Trophoblast cell (in vitro differentiated cells and primary cell): ENCODE data around the gene MIER2.

Experiments
- DNase-seq, 2 donors: peaks; one replicate each; pipeline ENCODE4 v3.0.0-alpha.2; 2016
- H2AFZ ChIP-seq: 2 replicates; pipeline ENCODE4 v1.6.1; 2013; ENCODE audit warnings: low read length, moderate library complexity, mild to moderate bottlenecking; ENCODE audit not compliant: insufficient read depth, poor library complexity
- H2AK5ac ChIP-seq: 2 replicates; pipeline ENCODE4 v1.6.1; 2013; ENCODE audit warnings: mild to moderate bottlenecking, low read length
- H2BK120ac ChIP-seq: 2 replicates; pipeline ENCODE4 v1.6.1; 2013; ENCODE audit warnings: low read length, mild to moderate bottlenecking, moderate library complexity; ENCODE audit not compliant: insufficient read depth, poor library complexity
- H2BK12ac ChIP-seq: 2 replicates; pipeline ENCODE4 v1.6.1; 2013; ENCODE audit warnings: mild to moderate bottlenecking, low read length, moderate library complexity
- H2BK5ac ChIP-seq: 2 replicates; pipeline ENCODE4 v1.6.1; 2013; ENCODE audit warnings: low read length, low read depth, moderate library complexity, mild to moderate bottlenecking; ENCODE audit not compliant: poor library complexity
- H3K14ac ChIP-seq: 2 replicates; pipeline ENCODE4 v1.6.1; 2013; ENCODE audit warnings: mild to moderate bottlenecking, low read length
- H3K18ac ChIP-seq: 2 replicates; pipeline ENCODE4 v1.6.1; 2013; ENCODE audit warnings: mild to moderate bottlenecking, low read length
- H3K23ac ChIP-seq: 2 replicates; pipeline ENCODE4 v1.6.1; 2013; ENCODE audit warnings: low read length
- H3K27ac ChIP-seq: 2 replicates; pipeline ENCODE4 v1.5.1; 2013; ENCODE audit warnings: low read depth, mild to moderate bottlenecking, inconsistent platforms, low read length, moderate library complexity
- H3K27me3 ChIP-seq: 2 replicates; pipeline ENCODE4 v1.6.1; 2013; ENCODE audit warnings: inconsistent platforms, mild to moderate bottlenecking, low read length, moderate library complexity; ENCODE audit not compliant: insufficient read depth
- H3K36me3 ChIP-seq, 2 experiments: 1 replicate in 1 of 2; 2 replicates in 1 of 2; pipeline ENCODE4 v1.6.1; 2013; ENCODE audit warnings: low read length in 2 of 2, mild to moderate bottlenecking in 2 of 2, moderate library complexity in 1 of 2; ENCODE audit not compliant: insufficient read depth in 2 of 2, control insufficient read depth in 1 of 2
- H3K4ac ChIP-seq: 2 replicates; pipeline ENCODE4 v1.6.1; 2013; ENCODE audit warnings: low read depth, mild to moderate bottlenecking, low read length, moderate library complexity
- H3K4me1 ChIP-seq, 2 experiments: 1 replicate in 1 of 2; 2 replicates in 1 of 2; pipeline ENCODE4 v1.6.1; 2013; ENCODE audit warnings: low read length in 2 of 2, mild to moderate bottlenecking in 2 of 2, moderate library complexity in 1 of 2; ENCODE audit not compliant: insufficient read depth in 2 of 2, control insufficient read depth in 1 of 2
- H3K4me2 ChIP-seq: 2 replicates; pipeline ENCODE4 v1.6.1; 2013; ENCODE audit warnings: inconsistent platforms, mild to moderate bottlenecking, low read length, moderate library complexity
- H3K4me3 ChIP-seq: 2 replicates; pipeline ENCODE4 v1.5.1; 2013; ENCODE audit warnings: mild to moderate bottlenecking, low read depth, low read length, inconsistent platforms
- H3K79me1 ChIP-seq: one replicate; pipeline ENCODE4 v1.6.1; 2013; ENCODE audit warnings: low read length
- H3K79me2 ChIP-seq: 2 replicates; pipeline ENCODE4 v1.6.1; 2013; ENCODE audit warnings: low read length, mild to moderate bottlenecking; ENCODE audit not compliant: control insufficient read depth, insufficient read depth, poor library complexity
- H3K9ac ChIP-seq: 2 replicates; pipeline ENCODE4 v1.6.1; 2013; ENCODE audit warnings: mild to moderate bottlenecking, low read length
- H3K9me3 ChIP-seq: 2 replicates; pipeline ENCODE4 v1.6.1; 2013; ENCODE audit warnings: low read depth, mild to moderate bottlenecking, control low read depth, inconsistent platforms, low read length; ENCODE audit not compliant: insufficient read depth
- H4K12ac ChIP-seq: 2 replicates; pipeline ENCODE4 v1.6.1; 2013; ENCODE audit warnings: low read depth, mild to moderate bottlenecking, low read length, moderate library complexity
- H4K8ac ChIP-seq: 2 replicates; pipeline ENCODE4 v1.6.1; 2013; ENCODE audit warnings: low read depth, mild to moderate bottlenecking, low read length, moderate library complexity
- H4K91ac ChIP-seq: one replicate; pipeline ENCODE4 v1.6.1; 2013; ENCODE audit warnings: low read depth, mild to moderate bottlenecking, low read length, moderate library complexity
- WGBS: extraction: QIAGEN DNeasy Blood & Tissue Kit; methylation state at CpG from one replicate; pipeline ENCODE4 v1.1.7; 2013; ENCODE audit warnings: missing lambda C conversion rate; ENCODE audit not compliant: insufficient read length, insufficient coverage; ENCODE audit errors: extremely low coverage; 5-methylcytosine and 5-hydroxymethylcytosine counted together

MIER2 gene

GRCh38 chr19:291006-291521 is 53.5 kb downstream of the MIER2 start, which contains the start of gene PLPP2:
TSS of gene PLPP2 (minus strand) at chr19:291403. CDS start at chr19:291336, 67 bp downstream.
- Histone ChIP-seq H3K18ac (peak within 1 kb of the TSS; percentile 81), H3K23ac (no peak within 1 kb of the TSS), H2BK120ac (peak within 1 kb of the TSS; percentile 79), H3K4me1 (peaks cover 32 to 35% of the 10 kb centered on the region in 2 experiments), H3K4ac (peak within 1 kb of the TSS; percentile 74), H2AK5ac (peak within 1 kb of the TSS; percentile 67), H4K91ac (peak within 1 kb of the TSS; percentile 82), H3K9ac (no peak within 1 kb of the TSS), H3K27me3 (no peaks in the 10 kb centered on the region), H4K12ac (peak within 1 kb of the TSS; percentile 86), H3K4me2 (peak within 1 kb of the TSS; percentile 62), H2BK12ac (peak within 1 kb of the TSS; percentile 60), H3K79me2 (peaks cover 7% of the 10 kb centered on the region), H4K8ac (peak within 1 kb of the TSS; percentile 83), H2BK5ac (peak within 1 kb of the TSS; percentile 42), H3K36me3 (no peaks in the 10 kb centered on the region), H3K79me1 (peaks cover 17% of the 10 kb centered on the region), H3K4me3 (peak within 1 kb of the TSS; percentile 59), H3K14ac (peak within 1 kb of the TSS; percentile 71), H3K27ac (peak within 1 kb of the TSS; percentile 30), H2AFZ (peak within 1 kb of the TSS; percentile 93), H3K9me3 (no peaks in the 10 kb centered on the region)
- peak in 1 of 2 donors; percentile 12 for DNase-seq
- WGBS, result no CpG with 5 or more reads among the region's 60 CpGs

DNA sequence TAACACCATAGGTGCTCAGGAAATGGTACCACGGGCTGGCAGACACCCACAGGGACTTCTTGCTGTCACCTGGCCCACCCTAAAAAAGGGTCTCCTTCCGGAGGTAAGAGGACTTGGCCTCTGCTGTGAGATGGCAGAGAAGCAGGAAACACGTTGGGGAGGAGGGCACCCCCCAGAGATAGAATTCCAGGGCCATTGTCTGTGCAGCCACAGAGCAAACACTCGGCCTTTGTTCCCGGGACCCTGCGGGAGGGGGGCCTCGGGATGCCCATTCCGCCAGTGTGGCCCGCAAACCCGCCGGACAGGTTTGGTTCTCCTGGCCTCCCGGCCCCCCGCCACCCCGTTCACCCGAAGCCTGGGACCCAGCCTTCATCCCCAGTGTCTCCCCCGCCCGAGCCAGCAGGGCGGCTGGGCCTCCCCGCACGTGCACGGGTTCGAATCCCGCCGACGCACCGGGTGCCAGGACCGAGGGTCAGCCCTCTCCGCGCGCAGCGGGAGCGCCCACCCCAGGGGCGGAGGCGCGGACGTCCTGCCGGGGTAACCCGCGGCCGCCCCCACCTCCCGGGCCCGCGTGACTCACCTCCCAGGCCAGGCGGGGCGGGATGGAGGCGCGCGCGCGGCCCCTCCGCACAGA is 54.1 kb downstream of the MIER2 start:
- H4K8ac ChIP-seq, result peak overlapping the region; percentile 83
- no peak overlapping the region for H3K9ac ChIP-seq
- no peak overlapping the region for H3K23ac ChIP-seq
- WGBS, result no CpG with 5 or more reads among the region's 51 CpGs
- H3K4ac ChIP-seq, result peak overlapping the region; percentile 19
- H3K36me3 ChIP-seq, result no peaks in the 10 kb centered on the region
- H4K91ac ChIP-seq, result peak overlapping the region; percentile 82
- peak overlapping the region; percentile 93 for H2AFZ ChIP-seq
- peak overlapping the region; percentile 62 for H3K4me2 ChIP-seq
- H3K4me3 ChIP-seq, result peak overlapping the region; percentile 59
- H3K27ac ChIP-seq, result peak overlapping the region; percentile 30
- peaks cover 7% of the 10 kb centered on the region for H3K79me2 ChIP-seq
- H2BK5ac ChIP-seq, result peak overlapping the region; percentile 42
- peak overlapping the region; percentile 81 for H3K18ac ChIP-seq
- H3K27me3 ChIP-seq, result no peaks in the 10 kb centered on the region
- peak; percentile 46 to 48 for DNase-seq
- H4K12ac ChIP-seq, result peak overlapping the region; percentile 40
- H2BK120ac ChIP-seq, result peak overlapping the region; percentile 79
- peaks cover 30% of the 10 kb centered on the region in 2 experiments for H3K4me1 ChIP-seq
- peak overlapping the region; percentile 67 for H2AK5ac ChIP-seq
- H3K79me1 ChIP-seq, result peaks cover 15% of the 10 kb centered on the region
- H2BK12ac ChIP-seq, result peak overlapping the region; percentile 60
- H3K14ac ChIP-seq, result peak overlapping the region; percentile 71
- H3K9me3 ChIP-seq, result no peaks in the 10 kb centered on the region

- peak; percentile 87 to 88 for DNase-seq
Measured at GRCh38 chr19:289651-290371, 54.8 kb downstream of the MIER2 start.

GRCh38 chr19:288911-289310 is 55.7 kb downstream of the MIER2 start:
- H4K12ac ChIP-seq, result no peak overlapping the region
- H2BK5ac ChIP-seq, result no peak overlapping the region
- no peak overlapping the region for H3K23ac ChIP-seq
- H2BK12ac ChIP-seq, result peak overlapping the region; percentile 40
- H2AFZ ChIP-seq, result no peak overlapping the region
- no peak overlapping the region for H3K27ac ChIP-seq
- peaks cover 22% of the 10 kb centered on the region in 2 experiments for H3K4me1 ChIP-seq
- H3K27me3 ChIP-seq, result no peaks in the 10 kb centered on the region
- peak overlapping the region; percentile 55 for H4K91ac ChIP-seq
- H3K4me2 ChIP-seq, result no peak overlapping the region
- peaks cover 14% of the 10 kb centered on the region for H3K79me1 ChIP-seq
- no CpG with 5 or more reads among the region's 10 CpGs for WGBS
- no peak overlapping the region for H3K9ac ChIP-seq
- H3K14ac ChIP-seq, result peak overlapping the region; percentile 17
- no peaks in the 10 kb centered on the region for H3K36me3 ChIP-seq
- peaks cover 7% of the 10 kb centered on the region for H3K79me2 ChIP-seq
- no peak for DNase-seq
- peak overlapping the region; percentile 8 for H2BK120ac ChIP-seq
- H3K4ac ChIP-seq, result no peak overlapping the region
- no peaks in the 10 kb centered on the region for H3K9me3 ChIP-seq
- peak overlapping the region; percentile 6 for H4K8ac ChIP-seq
- H3K4me3 ChIP-seq, result no peak overlapping the region
- H3K18ac ChIP-seq, result no peak overlapping the region
- H2AK5ac ChIP-seq, result peak overlapping the region; percentile 89

More at GRCh38 chr19:289651-290371, 54.8 kb downstream of the MIER2 start:
- Histone ChIP-seq H4K91ac (peak overlapping the region; percentile 82), H3K23ac (no peak overlapping the region), H4K12ac (peak overlapping the region; percentile 66), H3K36me3 (no peaks in the 10 kb centered on the region), H3K4me1 (peaks cover 25 to 26% of the 10 kb centered on the region in 2 experiments), H4K8ac (peak overlapping the region; percentile 44), H3K9me3 (no peaks in the 10 kb centered on the region), H3K4ac (peak overlapping the region; percentile 2), H3K4me2 (peak overlapping the region; percentile 62), H3K14ac (peak overlapping the region; percentile 79), H2AFZ (peak overlapping the region; percentile 56), H3K9ac (no peak overlapping the region), H3K4me3 (no peak overlapping the region), H2BK5ac (peak overlapping the region; percentile 14), H3K79me1 (peaks cover 14% of the 10 kb centered on the region), H3K18ac (peak overlapping the region; percentile 49), H3K27ac (peak overlapping the region; percentile 2), H2BK120ac (peak overlapping the region; percentile 77), H3K79me2 (peaks cover 7% of the 10 kb centered on the region), H2AK5ac (peak overlapping the region; percentile 67), H2BK12ac (peak overlapping the region; percentile 75), H3K27me3 (no peaks in the 10 kb centered on the region)
- WGBS, result no CpG with 5 or more reads among the region's 26 CpGs
